GM19438 (cell line): ENCODE data around the gene INSIG1.

Source experiments
- ATAC-seq: cut with Tn5 transposase; IDR thresholded peaks from one replicate; pipeline ENCODE4 v1.9.1; 2021; ENCODE audit warnings: low read depth; ENCODE audit not compliant: unreplicated experiment

Gene INSIG1

GRCh38 chr7:155324012-155324917 is 26.6 kb downstream of the INSIG1 start:
- no peak for ATAC-seq

GRCh38 chr7:155324918-155325235 is 27.2 kb downstream of the INSIG1 start:
- no peak for ATAC-seq

- no peak for ATAC-seq
Measured at GRCh38 chr7:155326385-155326784, 28.7 kb downstream of the INSIG1 start.

- ATAC-seq = no peak
Measured at GRCh38 chr7:155327590-155328320, 30.1 kb downstream of the INSIG1 start.

- no peak for ATAC-seq
Measured at GRCh38 chr7:155329225-155329624, 31.5 kb downstream of the INSIG1 start.

GRCh38 chr7:155331396-155331795 is 33.7 kb downstream of the INSIG1 start:
- no peak for ATAC-seq

GRCh38 chr7:155333346-155334234 is 35.9 kb downstream of the INSIG1 start:
- ATAC-seq = no peak

- ATAC-seq = no peak
Measured at GRCh38 chr7:155336812-155337602, 39.3 kb downstream of the INSIG1 start.

- no peak for ATAC-seq
Measured at GRCh38 chr7:155337946-155338631, 40.4 kb downstream of the INSIG1 start.

GRCh38 chr7:155338632-155339320 is 41.1 kb downstream of the INSIG1 start:
- ATAC-seq = no peak

- no peak for ATAC-seq
Measured at GRCh38 chr7:155339474-155339873, 41.8 kb downstream of the INSIG1 start.

- ATAC-seq = no peak
Measured at GRCh38 chr7:155340071-155340531, 42.4 kb downstream of the INSIG1 start.

- no peak for ATAC-seq
Measured at GRCh38 chr7:155340721-155341120, 43.0 kb downstream of the INSIG1 start.

- ATAC-seq = no peak
Measured at GRCh38 chr7:155341463-155341983, 43.8 kb downstream of the INSIG1 start.

- no peak for ATAC-seq
Measured at GRCh38 chr7:155342313-155342712, 44.6 kb downstream of the INSIG1 start.

GRCh38 chr7:155343150-155343549 is 45.5 kb downstream of the INSIG1 start:
- ATAC-seq = no peak

GRCh38 chr7:155343661-155344121 is 46.0 kb downstream of the INSIG1 start:
- ATAC-seq = no peak

- ATAC-seq = peak; percentile 43
Measured at GRCh38 chr7:155344270-155344617, 46.6 kb downstream of the INSIG1 start.
